Uterus (tissue), 2 donors: ENCODE data around the gene N4BP2.

Experiments
- CTCF ChIP-seq, 4 experiments: fragments of 200-600 bp in 2 of 4; fragments of 450-650 bp in 2 of 4; sonication (generic) in 2 of 4; IDR thresholded peaks; one replicate each; pipeline ENCODE4 v1.5.1; 2016 to 2019; ENCODE audit warnings: antibody characterized with exemption in 4 of 4, mild to moderate bottlenecking in 2 of 4, moderate library complexity in 1 of 4
- POLR2A ChIP-seq, 2 donors: fragments of 450-650 bp; IDR thresholded peaks; one replicate each; pipeline ENCODE4 v1.6.1; 2016; ENCODE audit warnings: antibody characterized with exemption in 2 of 2, mild to moderate bottlenecking in 1 of 2, moderate library complexity in 1 of 2

GRCh38 chr4:40193578-40193977 lies 136.9 kb downstream of the N4BP2 start:
- no peak for TF ChIP-seq POLR2A (IDR thresholded peaks at IDR 0.05)
- no peak for TF ChIP-seq CTCF (IDR thresholded peaks at IDR 0.05)
